ENCODE results near the gene HHIP.

The HHIP gene, protein sequence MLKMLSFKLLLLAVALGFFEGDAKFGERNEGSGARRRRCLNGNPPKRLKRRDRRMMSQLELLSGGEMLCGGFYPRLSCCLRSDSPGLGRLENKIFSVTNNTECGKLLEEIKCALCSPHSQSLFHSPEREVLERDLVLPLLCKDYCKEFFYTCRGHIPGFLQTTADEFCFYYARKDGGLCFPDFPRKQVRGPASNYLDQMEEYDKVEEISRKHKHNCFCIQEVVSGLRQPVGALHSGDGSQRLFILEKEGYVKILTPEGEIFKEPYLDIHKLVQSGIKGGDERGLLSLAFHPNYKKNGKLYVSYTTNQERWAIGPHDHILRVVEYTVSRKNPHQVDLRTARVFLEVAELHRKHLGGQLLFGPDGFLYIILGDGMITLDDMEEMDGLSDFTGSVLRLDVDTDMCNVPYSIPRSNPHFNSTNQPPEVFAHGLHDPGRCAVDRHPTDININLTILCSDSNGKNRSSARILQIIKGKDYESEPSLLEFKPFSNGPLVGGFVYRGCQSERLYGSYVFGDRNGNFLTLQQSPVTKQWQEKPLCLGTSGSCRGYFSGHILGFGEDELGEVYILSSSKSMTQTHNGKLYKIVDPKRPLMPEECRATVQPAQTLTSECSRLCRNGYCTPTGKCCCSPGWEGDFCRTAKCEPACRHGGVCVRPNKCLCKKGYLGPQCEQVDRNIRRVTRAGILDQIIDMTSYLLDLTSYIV

GRCh38 chr4:144645631-144646522 is at the start of gene HHIP:
Gene HHIP (plus strand): TSS chr4:144646156. CDS start chr4:144646676, 520 bp downstream.
- DNase-seq, result peak in 49 of 51 donors; percentile 11 to 85 (median 64)

DNA sequence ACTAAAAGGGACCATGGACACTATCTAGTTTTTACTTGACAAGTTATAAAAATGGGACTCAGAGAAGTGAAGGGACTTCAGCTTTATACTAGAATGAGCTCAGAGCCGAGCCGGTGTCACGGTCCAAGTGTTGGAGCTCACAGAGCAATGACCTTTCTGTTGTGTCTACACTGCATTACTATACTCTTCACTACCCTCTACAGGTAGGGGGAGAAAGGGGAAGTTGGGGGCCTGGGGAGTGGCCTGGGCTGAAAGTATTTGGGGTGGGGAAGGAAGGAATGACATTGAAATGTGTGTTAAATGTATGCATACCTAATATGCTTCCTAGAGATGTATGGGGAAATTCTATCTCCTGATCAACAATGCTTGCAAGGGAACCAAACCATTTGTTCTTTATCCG is 48.8 kb upstream of the HHIP start:
- DNase-seq, result no peak

- DNase-seq, result no peak
Measured at GRCh38 chr4:144599621-144600020, 46.3 kb upstream of the HHIP start.

GRCh38 chr4:144611850-144612249 is 34.1 kb upstream of the HHIP start:
- peak in 16 of 51 donors; percentile 0 to 48 (median 6) for DNase-seq

DNA sequence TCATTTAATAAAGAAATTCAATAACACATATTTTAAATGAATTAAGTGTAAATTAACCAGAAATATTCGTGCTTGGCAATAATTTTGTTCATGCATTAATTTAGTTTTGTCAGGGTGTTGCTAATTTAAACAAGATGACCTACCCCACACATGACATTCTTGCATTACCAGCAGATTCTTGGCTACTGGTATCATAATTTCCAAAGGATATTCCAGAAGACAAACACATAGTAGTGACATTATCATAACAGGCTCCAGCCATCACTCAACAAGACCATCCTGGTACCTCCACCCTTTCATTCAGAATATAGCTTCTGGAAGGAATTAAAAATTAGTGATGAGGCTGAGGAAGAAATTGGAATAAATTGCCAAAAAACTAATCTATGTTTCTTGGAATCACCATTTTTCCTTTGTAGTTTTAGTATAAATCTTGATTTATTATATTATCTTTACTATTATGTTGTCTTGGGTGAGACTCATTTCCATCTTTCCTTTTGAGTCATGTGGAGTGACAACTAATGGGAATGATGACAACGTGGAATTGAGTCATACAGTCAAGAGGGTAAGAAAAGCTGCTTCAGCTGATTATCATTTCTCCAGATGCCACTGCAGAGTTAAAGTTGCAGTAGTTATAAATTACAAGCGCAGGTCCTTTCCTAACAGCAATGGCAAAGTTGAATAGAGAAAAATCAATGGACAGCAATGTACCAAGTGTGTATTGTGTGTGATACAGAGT is 30.9 kb upstream of the HHIP start:
- DNase-seq, result no peak

GRCh38 chr4:144621681-144622080 is 24.3 kb upstream of the HHIP start:
- no peak for DNase-seq

DNA sequence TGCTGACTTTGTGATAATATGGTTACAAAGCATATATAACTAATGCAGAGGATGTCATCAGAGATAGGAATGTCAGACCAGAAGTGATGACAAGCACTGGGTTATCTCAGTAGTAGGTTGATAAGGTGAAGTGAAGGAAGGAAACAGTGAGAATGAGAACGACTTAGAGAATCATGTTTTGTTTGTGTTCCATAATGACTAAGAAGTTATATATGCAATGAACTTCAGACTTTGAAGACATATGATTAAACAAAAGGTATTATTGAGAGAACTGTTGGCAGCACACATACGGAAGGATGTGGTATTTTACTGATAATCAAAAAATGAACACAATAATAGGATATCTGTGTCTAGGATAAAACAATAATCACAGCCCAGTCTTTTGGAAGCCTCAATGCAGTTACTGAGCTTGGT is 18.3 kb upstream of the HHIP start:
- DNase-seq, result no peak

DNA sequence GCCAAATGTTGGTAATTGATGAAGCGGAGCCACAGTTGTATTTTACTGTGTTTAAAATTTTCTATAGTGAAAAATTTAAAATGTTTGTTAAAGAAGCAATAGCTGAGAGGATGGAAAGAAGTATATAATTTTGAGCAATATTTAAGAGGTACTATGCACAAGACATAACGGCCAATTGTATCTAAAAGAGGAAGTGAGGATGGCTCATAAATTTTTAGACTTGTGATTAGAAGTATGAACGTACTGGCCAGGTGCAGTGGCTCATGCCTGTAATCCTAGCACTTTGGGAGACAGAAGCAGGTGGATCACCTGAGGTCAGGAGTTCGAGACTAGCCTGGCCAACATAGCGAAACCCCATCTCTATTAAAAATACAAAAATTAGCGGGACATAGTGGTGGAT is 12.7 kb upstream of the HHIP start:
- no peak for DNase-seq

- DNase-seq, result no peak
Measured at GRCh38 chr4:144634978-144635747, 10.8 kb upstream of the HHIP start.

GRCh38 chr4:144644368-144645101 is 1.4 kb upstream of the HHIP start:
- DNase-seq, result peak in 2 of 51 donors; percentile 35 to 62

DNA sequence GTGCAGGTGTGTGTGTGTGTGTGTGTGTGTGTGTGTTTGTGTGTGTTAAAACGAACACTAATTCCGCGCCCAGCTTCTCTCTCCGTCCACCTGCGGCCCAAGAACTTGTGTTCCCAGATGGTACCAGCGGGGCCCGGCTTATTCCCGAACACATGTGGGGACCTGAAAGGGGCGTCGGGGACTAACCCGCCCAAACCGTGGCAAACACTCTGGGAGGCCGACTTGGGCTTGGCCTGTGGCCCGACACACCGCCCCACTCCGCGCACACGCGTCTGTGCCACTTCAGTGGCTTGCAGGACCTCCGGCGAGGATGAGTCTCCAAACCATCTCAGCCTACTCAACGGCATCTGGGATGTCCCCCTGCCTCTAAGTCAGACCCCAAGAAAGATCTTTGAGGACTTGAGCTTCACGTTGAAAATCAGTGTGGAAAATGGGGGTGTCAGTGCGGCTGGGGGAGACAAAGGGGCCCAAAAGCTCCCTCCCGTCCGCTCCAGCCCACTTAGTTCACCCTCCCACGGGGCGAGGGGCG is 790 bp upstream of the HHIP start:
- peak in 20 of 51 donors; percentile 8 to 62 (median 16) for DNase-seq

DNA sequence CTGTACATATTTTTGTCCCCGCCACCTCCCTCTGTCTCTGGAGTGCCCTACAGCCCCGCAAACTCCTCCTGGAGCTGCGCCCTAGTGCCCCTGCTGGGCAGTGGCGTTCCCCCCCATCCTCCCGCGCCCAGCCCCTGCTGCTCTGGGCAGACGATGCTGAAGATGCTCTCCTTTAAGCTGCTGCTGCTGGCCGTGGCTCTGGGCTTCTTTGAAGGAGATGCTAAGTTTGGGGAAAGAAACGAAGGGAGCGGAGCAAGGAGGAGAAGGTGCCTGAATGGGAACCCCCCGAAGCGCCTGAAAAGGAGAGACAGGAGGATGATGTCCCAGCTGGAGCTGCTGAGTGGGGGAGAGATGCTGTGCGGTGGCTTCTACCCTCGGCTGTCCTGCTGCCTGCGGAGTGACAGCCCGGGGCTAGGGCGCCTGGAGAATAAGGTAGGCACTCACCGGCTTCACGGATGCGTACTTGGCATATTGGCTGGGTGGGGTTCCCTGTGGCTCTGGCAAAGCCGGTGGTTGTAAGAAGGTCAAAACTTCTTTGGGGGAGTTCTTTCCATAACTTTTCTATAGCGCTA is 653 bp downstream of the HHIP start:
- peak in 35 of 51 donors; percentile 4 to 82 (median 45) for DNase-seq

DNA sequence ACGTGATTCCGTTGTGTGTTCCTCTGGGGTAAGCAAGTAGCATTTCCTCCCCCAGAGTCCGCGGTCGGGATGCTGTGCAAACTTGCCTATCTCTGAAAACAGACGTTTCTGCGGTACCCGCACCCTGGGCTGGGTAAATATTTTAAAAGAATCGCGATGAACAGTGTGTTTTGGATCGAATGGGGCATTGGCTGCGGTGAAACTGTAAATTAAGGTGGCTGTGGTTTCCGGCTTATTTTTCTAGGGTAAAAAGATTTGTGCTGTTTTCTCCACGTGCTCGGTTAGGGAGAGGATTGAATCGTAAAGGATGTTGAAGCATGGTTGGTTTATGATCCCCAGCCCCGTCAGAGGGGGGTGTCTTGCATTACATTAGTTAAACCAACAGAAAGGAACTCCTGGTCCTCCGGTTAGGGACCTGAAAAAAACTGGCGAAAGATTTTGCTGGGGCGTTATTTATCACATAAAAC is 1.2 kb downstream of the HHIP start:
- DNase-seq, result peak in 19 of 51 donors; percentile 5 to 76 (median 31)

DNA sequence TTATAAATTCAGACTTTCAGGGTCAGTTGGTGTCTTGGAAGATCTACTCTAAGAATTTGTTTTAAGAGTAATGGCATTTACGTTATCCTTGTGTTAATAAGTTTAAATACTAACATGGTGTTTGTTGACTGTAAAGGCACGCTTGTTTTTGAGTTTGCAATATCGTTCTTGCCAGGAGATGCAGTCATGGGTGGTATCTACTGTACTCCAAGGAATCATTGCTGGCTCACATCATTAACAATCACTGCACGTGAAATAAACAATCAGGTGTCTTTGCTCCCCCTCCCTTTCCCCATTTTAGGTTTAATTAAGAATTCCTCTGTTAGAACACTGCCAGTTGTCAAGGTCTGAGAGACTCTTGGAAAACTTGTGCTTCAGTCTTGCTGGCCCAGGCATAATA is 1.6 kb downstream of the HHIP start:
- DNase-seq, result peak in 2 of 51 donors; percentile 38 to 53

DNA sequence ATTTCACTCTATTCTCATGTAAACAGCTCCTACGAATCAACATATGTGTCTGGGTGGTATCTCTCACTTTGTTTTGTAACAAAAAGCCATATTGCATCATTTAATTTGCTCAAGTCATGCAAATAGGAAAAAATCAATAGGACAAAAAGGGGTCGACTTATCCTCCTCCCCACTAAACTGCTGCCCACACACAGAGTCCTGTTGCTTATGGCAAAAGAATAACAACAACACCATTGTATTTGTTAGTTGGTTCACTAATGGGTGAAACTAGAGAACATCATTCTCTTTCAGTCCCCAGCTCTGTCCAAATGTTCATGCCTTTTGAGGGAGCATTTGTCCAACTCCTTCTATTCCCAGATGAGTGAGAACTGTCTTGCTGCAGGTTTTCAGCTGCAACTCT is 2.1 kb downstream of the HHIP start:
- DNase-seq, result peak in 4 of 51 donors; percentile 16 to 72 (median 34)

DNA sequence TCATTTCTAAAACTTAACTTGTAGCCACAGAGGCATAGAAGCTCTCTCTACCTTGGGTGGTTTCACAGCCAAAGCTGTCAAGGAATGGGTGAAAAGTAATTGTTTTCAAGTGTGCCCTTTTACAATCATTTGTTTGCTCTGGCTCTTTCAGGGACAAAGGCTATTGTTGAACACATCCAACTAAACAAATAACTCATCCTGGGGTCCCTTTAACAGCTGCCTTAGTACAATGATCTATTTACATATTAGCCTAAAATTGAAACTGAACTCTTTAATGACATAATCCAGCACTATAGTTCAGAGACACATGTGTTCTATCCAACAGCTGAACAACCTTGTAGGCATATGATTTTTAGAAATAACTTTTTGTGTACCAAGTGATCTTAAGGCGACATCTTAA is 3.7 kb downstream of the HHIP start:
- peak in 2 of 51 donors; percentile 5 to 69 for DNase-seq

GRCh38 chr4:144650311-144651005 is 4.5 kb downstream of the HHIP start:
- DNase-seq, result peak in 1 of 51 donors; percentile 13
